Measurements from ENCODE around the gene TRAPPC11.
A peak's percentile ranks its signal among the peaks of the same experiment; 100 is the strongest.

TRAPPC11 gene

DNA sequence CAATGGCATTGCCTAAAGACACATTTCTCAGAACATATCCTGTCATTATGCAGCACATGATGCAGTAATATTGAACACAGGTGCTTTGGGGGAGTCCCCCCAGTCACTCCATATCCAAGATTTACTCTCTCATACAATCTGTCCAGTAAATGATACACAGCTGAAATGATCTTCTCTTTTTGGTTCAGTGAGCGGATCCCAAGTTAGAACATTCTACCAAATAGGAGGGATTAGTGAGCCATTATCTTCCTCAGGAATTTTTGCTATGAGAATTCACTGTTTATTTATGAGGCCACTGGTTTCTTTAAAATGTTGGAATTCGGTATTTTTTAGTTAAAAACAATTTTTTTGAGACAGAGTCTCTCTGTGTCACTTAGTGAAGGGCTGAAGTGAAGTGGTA lies 96.5 kb downstream of the TRAPPC11 start:
- Histone ChIP-seq H3K36me3 (ENCODE audit: insufficient read depth, low read length) (no peaks in the 10 kb centered on the region), H3K4me2 (ENCODE audit: low read depth, low read length, poor library complexity, severe bottlenecking) (no peak overlapping the region), H3K27me3 (ENCODE audit: insufficient read depth, low read length, poor library complexity, severe bottlenecking) (no peaks in the 10 kb centered on the region), H4K20me1 (ENCODE audit: insufficient read depth, low read length, poor library complexity, severe bottlenecking) (no peaks in the 10 kb centered on the region), H3K9me2 (replicated peaks; ENCODE audit: low read depth, low read length) (no peaks in the 10 kb centered on the region), H3K4me1 (ENCODE audit: insufficient read depth, low read length, poor library complexity, severe bottlenecking) (no peaks in the 10 kb centered on the region), H3K79me2 (ENCODE audit: insufficient read depth, low read length) (no peaks in the 10 kb centered on the region), H3K4me3 (ENCODE audit: low read length, poor library complexity, severe bottlenecking) (no peak overlapping the region), H3F3A (ENCODE audit: low read depth) (no peaks in the 10 kb centered on the region), H2AFZ (ENCODE audit: low read length) (no peak overlapping the region), H3K9ac (ENCODE audit: low read depth, low read length, poor library complexity, severe bottlenecking) (no peak overlapping the region), H3K9me3 (ENCODE audit: insufficient read depth, low read depth, low read length) (no peaks in the 10 kb centered on the region)
- TF ChIP-seq CTCF (conservative IDR thresholded peaks at IDR 0.05; ENCODE audit: low read length) (no peak), EZH2phosphoT487 (IDR thresholded peaks at IDR 0.05; ENCODE audit: borderline replicate concordance) (no peak)

DNA sequence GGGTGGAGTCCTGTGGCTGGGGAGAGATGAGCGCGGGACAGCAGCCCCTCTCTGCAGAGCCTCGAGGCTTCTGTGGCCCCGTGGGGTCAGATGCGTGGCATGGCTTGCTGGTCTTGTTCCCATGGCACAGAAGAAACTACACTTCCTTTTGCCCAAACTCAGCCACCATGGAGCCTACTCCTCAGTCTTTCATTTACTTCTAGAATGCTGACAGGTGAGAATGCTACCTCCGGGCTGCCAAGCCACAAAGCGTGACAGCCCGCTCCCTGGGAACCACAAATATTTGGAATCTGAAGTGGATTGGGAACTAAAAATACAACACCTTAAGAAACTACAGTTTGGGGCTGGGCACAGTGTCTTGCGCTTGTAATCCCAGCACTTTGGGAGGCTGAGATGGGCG lies 98.0 kb downstream of the TRAPPC11 start:
- H3K4me2 ChIP-seq (ENCODE audit: low read depth, low read length, poor library complexity, severe bottlenecking): no peak overlapping the region
- no peaks in the 10 kb centered on the region for H3K79me2 ChIP-seq (ENCODE audit: insufficient read depth, low read length)
- no peaks in the 10 kb centered on the region for H3K9me3 ChIP-seq (ENCODE audit: insufficient read depth, low read depth, low read length)
- no peaks in the 10 kb centered on the region for H4K20me1 ChIP-seq (ENCODE audit: insufficient read depth, low read length, poor library complexity, severe bottlenecking)
- no peaks in the 10 kb centered on the region for H3F3A ChIP-seq (ENCODE audit: low read depth)
- no peak overlapping the region for H3K9ac ChIP-seq (ENCODE audit: low read depth, low read length, poor library complexity, severe bottlenecking)
- TF ChIP-seq EZH2phosphoT487 (IDR thresholded peaks at IDR 0.05; ENCODE audit: borderline replicate concordance): no peak
- TF ChIP-seq CTCF (conservative IDR thresholded peaks at IDR 0.05; ENCODE audit: low read length): no peak
- no peak overlapping the region for H2AFZ ChIP-seq (ENCODE audit: low read length)
- no peaks in the 10 kb centered on the region for H3K27me3 ChIP-seq (ENCODE audit: insufficient read depth, low read length, poor library complexity, severe bottlenecking)
- no peak overlapping the region for H3K4me3 ChIP-seq (ENCODE audit: low read length, poor library complexity, severe bottlenecking)
- no peaks in the 10 kb centered on the region for H3K4me1 ChIP-seq (ENCODE audit: insufficient read depth, low read length, poor library complexity, severe bottlenecking)
- H3K9me2 ChIP-seq (replicated peaks; ENCODE audit: low read depth, low read length): no peaks in the 10 kb centered on the region
- H3K36me3 ChIP-seq (ENCODE audit: insufficient read depth, low read length): no peaks in the 10 kb centered on the region

- Histone ChIP-seq H3K36me3 (ENCODE audit: insufficient read depth, low read length) (no peaks in the 10 kb centered on the region), H3K9me2 (replicated peaks; ENCODE audit: low read depth, low read length) (no peaks in the 10 kb centered on the region), H3K4me3 (ENCODE audit: low read length, poor library complexity, severe bottlenecking) (no peak overlapping the region), H3K9me3 (ENCODE audit: insufficient read depth, low read depth, low read length) (no peaks in the 10 kb centered on the region), H3K79me2 (ENCODE audit: insufficient read depth, low read length) (no peaks in the 10 kb centered on the region), H4K20me1 (ENCODE audit: insufficient read depth, low read length, poor library complexity, severe bottlenecking) (no peaks in the 10 kb centered on the region), H3K4me2 (ENCODE audit: low read depth, low read length, poor library complexity, severe bottlenecking) (no peak overlapping the region), H3F3A (ENCODE audit: low read depth) (no peaks in the 10 kb centered on the region), H2AFZ (ENCODE audit: low read length) (no peak overlapping the region), H3K4me1 (ENCODE audit: insufficient read depth, low read length, poor library complexity, severe bottlenecking) (no peaks in the 10 kb centered on the region), H3K27me3 (ENCODE audit: insufficient read depth, low read length, poor library complexity, severe bottlenecking) (no peaks in the 10 kb centered on the region), H3K9ac (ENCODE audit: low read depth, low read length, poor library complexity, severe bottlenecking) (no peak overlapping the region)
- TF ChIP-seq CTCF (conservative IDR thresholded peaks at IDR 0.05; ENCODE audit: low read length) (0 out of 2 replicates have a peak, but pooled peaks have one; percentile 16), EZH2phosphoT487 (IDR thresholded peaks at IDR 0.05; ENCODE audit: borderline replicate concordance) (no peak)
Observed at GRCh38 chr4:183758061-183758757, 99.1 kb downstream of the TRAPPC11 start.

All from Loucy (cell line).